NCI-H1694 treated with DMSO at 0.1 percent for 48 hours (cell line): ENCODE results near the gene MAP6.
"Not testable (repeated sequence)": the region's sequence is repeated elsewhere in the genome, so short reads cannot be mapped to it uniquely, and the experiment has no call there.

Source experiments
- DNase-seq: peaks from one replicate; lab custom pipeline; 2025; lab: John Stamatoyannopoulos, UW

The MAP6 gene

GRCh38 chr11:75668451-75669297 is at the start of gene MAP6:
Gene MAP6, minus strand, starts transcription at chr11:75669038. Its CDS starts 669 bp downstream, at chr11:75668369.
- peak; percentile 36 for DNase-seq

- no peak for DNase-seq
These were observed 49.0 kb upstream of the MAP6 start, which contains the start of gene MOGAT2 for GRCh38 chr11:75717608-75718418. Gene MOGAT2, plus strand, starts transcription at chr11:75717838. Its CDS starts 51 bp downstream, at chr11:75717889.

- no peak for DNase-seq
These were observed 47.8 kb upstream of the MAP6 start for GRCh38 chr11:75716659-75717058.

GRCh38 chr11:75715688-75716087 is 46.9 kb upstream of the MAP6 start:
- no peak for DNase-seq

- DNase-seq, result no peak
These were observed 45.4 kb upstream of the MAP6 start for GRCh38 chr11:75714211-75714610.

GRCh38 chr11:75706260-75706729 is 37.5 kb upstream of the MAP6 start:
- peak; percentile 42 for DNase-seq

- no peak for DNase-seq
These were observed 36.7 kb upstream of the MAP6 start for GRCh38 chr11:75705541-75705940.

- no peak for DNase-seq
These were observed 34.9 kb upstream of the MAP6 start for GRCh38 chr11:75703695-75704237.

GRCh38 chr11:75700940-75701339 is 32.1 kb upstream of the MAP6 start:
- no peak for DNase-seq

- no peak for DNase-seq
These were observed 29.2 kb upstream of the MAP6 start for GRCh38 chr11:75697906-75698581.

GRCh38 chr11:75691804-75692203 is 23.0 kb upstream of the MAP6 start:
- DNase-seq, result no peak

- no peak for DNase-seq
These were observed 21.2 kb upstream of the MAP6 start for GRCh38 chr11:75689863-75690609.

- not testable (repeated sequence) for DNase-seq
These were observed 15.0 kb upstream of the MAP6 start for GRCh38 chr11:75683856-75684255.

- DNase-seq, result no peak
These were observed 10.7 kb upstream of the MAP6 start for GRCh38 chr11:75679566-75679965.

GRCh38 chr11:75678620-75679259 is 9.9 kb upstream of the MAP6 start:
- no peak for DNase-seq

GRCh38 chr11:75677909-75678308 is 9.1 kb upstream of the MAP6 start:
- DNase-seq, result no peak

- DNase-seq, result no peak
These were observed 8.4 kb upstream of the MAP6 start for GRCh38 chr11:75677275-75677674.

GRCh38 chr11:75673977-75674582 is 5.2 kb upstream of the MAP6 start:
- no peak for DNase-seq

- peak; percentile 44 for DNase-seq
These were observed 897 bp downstream of the MAP6 start for GRCh38 chr11:75667831-75668450.
